NT2/D1 (cell line): ENCODE results near the gene AMBP.

Experiments
- DNase-seq: peaks from one replicate; pipeline ENCODE4 v3.0.0-alpha.2; 2011; ENCODE audit warnings: low read depth, low spot score
- H3K27me3 ChIP-seq: 2 replicates; pipeline ENCODE4 v1.6.0; 2011; ENCODE audit warnings: mild to moderate bottlenecking; ENCODE audit not compliant: insufficient read length, insufficient read depth
- H3K36me3 ChIP-seq: 2 replicates; pipeline ENCODE4 v1.6.1; 2011; ENCODE audit warnings: mild to moderate bottlenecking, low read length, mixed read lengths; ENCODE audit not compliant: insufficient read depth, insufficient read length
- H3K4me1 ChIP-seq: 2 replicates; pipeline ENCODE4 v1.5.1; 2011; ENCODE audit not compliant: insufficient read depth, insufficient read length
- H3K4me3 ChIP-seq: 2 replicates; pipeline ENCODE4 v1.5.1; 2011; ENCODE audit warnings: low read depth; ENCODE audit not compliant: insufficient read length
- H3K9ac ChIP-seq: 2 replicates; pipeline ENCODE4 v1.6.0; 2011; ENCODE audit warnings: low read depth; ENCODE audit not compliant: insufficient read length
- H3K9me3 ChIP-seq: 2 replicates; pipeline ENCODE4 v1.5.1; 2011; ENCODE audit warnings: mild to moderate bottlenecking, low read length; ENCODE audit not compliant: insufficient read depth
- SUZ12 ChIP-seq: IDR thresholded peaks from 2 replicates; pipeline ENCODE4 v1.6.1; 2011; ENCODE audit not compliant: insufficient read length, insufficient read depth; ENCODE audit errors: extremely low read depth
- YY1 ChIP-seq: IDR thresholded peaks from 2 replicates; pipeline ENCODE4 v1.6.1; 2011; ENCODE audit not compliant: insufficient read length, insufficient read depth
- ZNF274 ChIP-seq: IDR thresholded peaks from 2 replicates; pipeline ENCODE4 v1.6.1; 2011; ENCODE audit warnings: mild to moderate bottlenecking, low read depth, low read length

The AMBP gene

GRCh38 chr9:114065304-114065703 is 12.8 kb downstream of the AMBP start:
- no peak for TF ChIP-seq SUZ12
- TF ChIP-seq ZNF274 = no peak
- TF ChIP-seq YY1 = no peak
- Histone ChIP-seq H3K9me3 (no peaks in the 10 kb centered on the region), H3K36me3 (no peaks in the 10 kb centered on the region), H3K27me3 (no peaks in the 10 kb centered on the region), H3K9ac (no peak overlapping the region), H3K4me3 (no peak overlapping the region), H3K4me1 (no peaks in the 10 kb centered on the region)
- no peak for DNase-seq

DNA sequence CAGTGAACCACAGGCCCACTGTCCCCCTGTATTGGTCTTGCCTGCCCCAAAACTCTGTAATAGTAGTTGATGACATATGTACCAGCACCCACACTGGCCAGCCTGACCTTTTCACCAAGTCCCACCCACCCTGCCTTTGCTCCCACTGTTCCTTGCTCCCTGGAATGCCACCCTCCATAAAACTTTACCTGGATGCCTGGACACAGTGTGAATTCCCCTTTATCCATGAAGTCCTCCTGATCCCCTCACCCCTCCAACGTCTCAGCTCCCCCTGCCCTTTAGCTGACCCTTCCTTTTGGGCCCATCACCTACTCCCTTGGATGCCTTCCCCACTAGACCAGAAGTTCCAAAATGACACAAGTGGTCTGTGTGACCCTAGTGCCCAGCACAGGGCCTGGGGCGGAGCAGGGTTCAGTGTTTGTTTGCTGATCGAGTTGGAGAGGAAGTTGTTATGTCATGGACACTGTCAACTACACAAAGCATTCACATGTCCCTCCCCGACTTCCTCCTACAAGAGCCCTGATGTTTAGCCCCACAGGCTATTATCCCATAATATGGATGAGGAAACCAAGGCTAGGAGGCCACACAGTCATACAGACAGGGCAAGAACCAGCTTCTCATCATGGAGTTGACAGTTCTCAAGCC is 16.1 kb downstream of the AMBP start:
- Histone ChIP-seq H3K4me1 (no peaks in the 10 kb centered on the region), H3K9me3 (no peaks in the 10 kb centered on the region), H3K9ac (no peak overlapping the region), H3K36me3 (no peaks in the 10 kb centered on the region), H3K4me3 (no peak overlapping the region), H3K27me3 (no peaks in the 10 kb centered on the region)
- no peak for TF ChIP-seq YY1
- no peak for TF ChIP-seq ZNF274
- TF ChIP-seq SUZ12 = no peak
- DNase-seq = no peak

GRCh38 chr9:114061292-114061691 is 16.8 kb downstream of the AMBP start:
- no peak overlapping the region for H3K9ac ChIP-seq
- no peaks in the 10 kb centered on the region for H3K27me3 ChIP-seq
- TF ChIP-seq ZNF274 (no peak), YY1 (no peak), SUZ12 (no peak)

DNA sequence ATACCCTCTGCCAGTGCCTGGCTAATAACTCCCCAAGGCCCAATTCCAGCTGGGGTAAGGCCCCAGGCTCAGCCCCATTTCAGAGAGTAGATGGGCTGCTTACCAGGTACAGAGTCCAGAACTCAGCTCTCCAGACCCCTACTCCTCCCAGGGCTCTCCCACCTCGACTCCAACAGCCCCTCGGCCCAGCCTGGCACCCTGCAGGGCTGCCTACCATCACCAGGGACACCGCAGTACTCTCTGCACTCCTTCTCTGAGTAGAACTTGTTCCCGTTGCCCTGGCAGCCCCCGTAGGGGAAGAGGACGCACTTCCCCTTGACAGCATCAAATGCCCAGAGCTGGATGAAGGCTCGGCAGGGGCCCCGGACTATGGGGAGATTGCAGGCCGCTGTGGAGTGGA is 17.4 kb downstream of the AMBP start:
- Histone ChIP-seq H3K4me3 (no peak overlapping the region), H3K9ac (no peak overlapping the region), H3K27me3 (no peaks in the 10 kb centered on the region), H3K4me1 (no peaks in the 10 kb centered on the region), H3K36me3 (no peaks in the 10 kb centered on the region), H3K9me3 (no peaks in the 10 kb centered on the region)
- TF ChIP-seq ZNF274 (no peak), YY1 (no peak), SUZ12 (no peak)
- no peak for DNase-seq

More at GRCh38 chr9:114061292-114061691, 16.8 kb downstream of the AMBP start:
- H3K4me1 ChIP-seq = no peaks in the 10 kb centered on the region
- no peak overlapping the region for H3K4me3 ChIP-seq
- H3K36me3 ChIP-seq = no peaks in the 10 kb centered on the region
- no peaks in the 10 kb centered on the region for H3K9me3 ChIP-seq
- no peak for DNase-seq

DNA sequence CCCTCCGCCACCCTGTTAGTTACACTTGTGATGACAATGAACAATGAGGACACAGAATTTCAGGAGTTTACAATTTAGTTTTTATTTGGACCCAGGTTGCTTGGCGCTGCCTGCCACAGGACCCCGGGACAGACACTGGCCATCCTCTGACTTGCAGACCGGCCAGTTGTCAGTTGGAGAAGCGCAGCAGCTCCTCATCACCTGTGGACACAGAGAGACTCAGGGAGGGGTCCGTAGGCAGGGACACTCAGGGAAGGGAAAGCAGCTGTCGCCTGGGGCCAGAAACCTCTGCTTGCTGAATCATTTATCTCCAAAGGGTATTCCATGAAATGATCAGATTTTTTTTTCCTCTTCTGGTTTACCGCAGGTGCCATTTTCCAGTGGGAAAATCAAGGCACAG is 18.0 kb downstream of the AMBP start:
- no peak for TF ChIP-seq ZNF274
- no peaks in the 10 kb centered on the region for H3K36me3 ChIP-seq
- no peak overlapping the region for H3K9ac ChIP-seq
- H3K4me1 ChIP-seq = peaks cover 1% of the 10 kb centered on the region
- DNase-seq = no peak
- no peaks in the 10 kb centered on the region for H3K9me3 ChIP-seq
- H3K27me3 ChIP-seq = no peaks in the 10 kb centered on the region
- H3K4me3 ChIP-seq = no peak overlapping the region

DNA sequence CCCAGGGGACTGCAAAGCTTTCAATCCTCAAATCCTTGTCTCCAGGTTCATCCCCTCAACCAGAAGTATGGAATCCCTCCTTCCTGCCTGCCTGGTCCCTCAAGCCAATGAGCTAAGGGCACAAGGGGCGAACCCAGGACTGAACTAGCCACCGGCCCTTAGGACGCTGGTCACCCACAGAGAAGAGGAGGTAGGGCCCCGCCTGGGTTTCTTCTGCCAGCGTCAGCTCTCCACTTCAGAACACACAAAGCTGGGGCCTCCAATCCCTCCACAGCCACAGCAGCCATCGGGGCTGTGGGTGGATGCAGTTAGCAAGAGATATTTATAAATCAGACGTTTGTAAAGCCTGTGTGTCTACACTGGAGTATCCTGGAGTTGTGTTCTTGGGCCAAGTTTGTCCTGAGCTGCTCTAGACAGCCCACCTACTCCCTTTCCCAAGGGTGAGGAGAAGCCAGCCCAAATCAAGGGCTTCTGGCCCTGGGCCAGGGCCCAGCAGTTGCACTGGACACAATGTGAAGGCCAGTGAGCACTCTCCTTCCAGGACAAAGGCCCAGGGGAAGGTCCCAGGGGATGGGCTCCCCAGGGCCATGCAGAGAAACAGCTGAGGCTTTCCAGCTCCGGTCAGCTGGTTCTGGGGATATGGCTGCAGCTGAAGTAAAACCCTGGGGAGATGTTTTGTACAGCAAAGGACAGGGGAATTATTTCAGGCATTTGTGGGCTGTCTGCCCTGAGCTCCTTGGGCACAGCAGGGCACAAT is 18.9 kb downstream of the AMBP start:
- Histone ChIP-seq H3K9ac (no peak overlapping the region), H3K27me3 (no peaks in the 10 kb centered on the region)
- TF ChIP-seq YY1 = no peak

DNA sequence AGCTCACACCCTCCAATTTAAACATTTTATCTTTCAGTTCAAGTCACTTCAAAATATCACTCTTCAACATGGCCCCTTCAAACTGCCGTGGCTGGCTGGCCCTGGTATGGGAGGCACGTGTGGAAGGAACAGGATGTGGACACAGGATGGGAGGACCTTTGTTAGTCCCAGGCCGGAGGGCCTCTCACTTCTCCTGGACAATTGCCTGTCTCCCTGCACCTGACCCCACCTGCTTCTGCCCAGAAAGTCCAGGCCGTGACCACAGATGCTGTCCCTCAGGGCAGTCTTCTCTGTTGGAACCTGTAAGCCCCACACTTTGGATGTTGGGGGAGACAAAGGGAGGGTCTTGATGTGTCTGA is 19.4 kb downstream of the AMBP start:
- no peaks in the 10 kb centered on the region for H3K36me3 ChIP-seq
- peaks cover 2% of the 10 kb centered on the region for H3K4me1 ChIP-seq
- H3K27me3 ChIP-seq = no peaks in the 10 kb centered on the region
- no peak overlapping the region for H3K4me3 ChIP-seq
- no peaks in the 10 kb centered on the region for H3K9me3 ChIP-seq
- no peak for DNase-seq
- H3K9ac ChIP-seq = no peak overlapping the region
- TF ChIP-seq YY1 (no peak), SUZ12 (no peak), ZNF274 (no peak)

More for the DNA sequence above, 18.9 kb downstream of the AMBP start:
- H3K36me3 ChIP-seq = no peaks in the 10 kb centered on the region
- H3K4me3 ChIP-seq = no peak overlapping the region
- no peak for DNase-seq
- no peaks in the 10 kb centered on the region for H3K9me3 ChIP-seq
- peaks cover 2% of the 10 kb centered on the region for H3K4me1 ChIP-seq
